Erythroblast (primary cell): ENCODE measurements around the gene CDKN1B.
"Not testable (repeated sequence)": the region's sequence is repeated elsewhere in the genome, so short reads cannot be mapped to it uniquely, and the experiment has no call there.

Experiments used
- DNase-seq, 2 experiments: peaks; one replicate each; lab custom pipeline; 2025; lab: John Stamatoyannopoulos, UW
- GATA1 ChIP-seq: IDR thresholded peaks from 2 replicates; pipeline ENCODE4 v1.6.1; 2011; ENCODE audit warnings: low read depth, mild to moderate bottlenecking, control low read depth, low read length, moderate library complexity
- POLR2A ChIP-seq: IDR thresholded peaks from 2 replicates; pipeline ENCODE4 v1.6.1; 2011; ENCODE audit warnings: mild to moderate bottlenecking, low read length

Gene CDKN1B

DNA sequence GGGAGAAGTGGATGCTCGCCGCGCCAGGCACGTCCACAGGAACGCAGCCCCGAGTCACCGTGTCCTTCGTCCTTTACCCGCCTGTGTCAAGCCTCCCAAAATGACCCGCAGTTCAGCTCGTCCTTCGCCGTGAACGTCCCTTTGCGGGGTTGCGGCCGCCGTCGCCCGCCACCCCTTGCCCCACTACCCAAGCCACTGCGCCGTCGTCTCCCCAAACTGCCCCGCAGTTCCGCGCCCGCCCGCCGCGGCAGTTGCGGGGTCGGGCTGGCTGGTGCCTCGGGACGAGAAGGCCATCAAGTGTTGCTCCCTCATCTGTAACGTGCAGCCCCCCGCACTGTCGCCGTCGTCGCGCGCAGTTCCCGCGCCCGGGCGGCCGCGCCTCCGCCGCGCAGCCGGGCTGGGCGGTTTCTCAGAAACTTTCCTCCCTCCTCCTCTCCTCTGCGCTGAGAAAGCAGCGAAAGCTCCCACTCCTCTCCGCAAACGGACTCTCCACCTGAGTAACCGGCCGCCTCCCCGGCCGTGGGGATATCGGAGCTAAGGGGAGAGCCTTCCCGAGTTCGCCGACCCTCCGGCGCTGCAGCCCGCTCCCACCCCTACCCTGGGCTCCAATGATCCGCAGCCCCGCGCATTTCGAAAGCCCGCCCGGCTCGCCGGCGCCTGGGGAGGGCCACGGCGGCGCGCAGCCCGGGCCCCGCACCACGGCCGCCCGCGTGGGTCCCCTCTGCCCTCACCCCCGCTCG, 6.7 kb downstream of the CDKN1B start:
- DNase-seq, result peak; percentile 69 to 82
- TF ChIP-seq GATA1 (no peak), POLR2A (peak; percentile 57)

DNA sequence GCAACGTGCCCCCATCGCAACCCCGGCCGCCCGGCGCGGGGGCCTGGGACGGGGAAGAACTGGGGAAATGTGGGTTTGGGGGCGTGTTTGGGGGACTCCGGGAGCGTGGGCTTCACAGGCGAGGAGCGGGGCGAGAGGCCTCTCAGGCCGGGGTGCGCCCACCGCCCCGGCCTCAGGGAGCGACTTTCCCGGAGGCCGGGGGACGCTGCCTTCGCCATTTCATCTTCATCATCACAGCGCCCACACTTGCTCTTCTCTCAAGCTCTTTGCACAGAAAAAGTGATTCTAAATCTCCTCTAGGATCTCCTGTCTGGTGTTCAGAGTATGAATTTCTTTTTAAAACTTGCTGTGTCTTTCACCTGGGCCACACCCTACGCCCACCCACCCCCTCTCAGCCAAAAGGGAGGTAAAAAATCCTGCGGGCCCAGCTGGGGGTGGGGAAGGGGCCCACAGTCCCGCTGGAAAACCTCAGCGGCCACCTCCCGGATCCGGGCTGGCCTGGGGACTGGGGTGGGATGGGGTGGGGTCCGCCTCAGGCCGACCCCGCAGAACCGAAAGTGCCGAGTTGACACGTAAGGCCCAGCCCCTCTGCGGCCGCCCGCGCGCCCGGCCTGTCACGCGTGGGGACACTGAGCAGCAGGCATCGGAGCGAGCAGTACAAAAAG, 7.4 kb downstream of the CDKN1B start:
- peak; percentile 47 to 72 for DNase-seq
- TF ChIP-seq GATA1, result no peak
- TF ChIP-seq POLR2A, result no peak

DNA sequence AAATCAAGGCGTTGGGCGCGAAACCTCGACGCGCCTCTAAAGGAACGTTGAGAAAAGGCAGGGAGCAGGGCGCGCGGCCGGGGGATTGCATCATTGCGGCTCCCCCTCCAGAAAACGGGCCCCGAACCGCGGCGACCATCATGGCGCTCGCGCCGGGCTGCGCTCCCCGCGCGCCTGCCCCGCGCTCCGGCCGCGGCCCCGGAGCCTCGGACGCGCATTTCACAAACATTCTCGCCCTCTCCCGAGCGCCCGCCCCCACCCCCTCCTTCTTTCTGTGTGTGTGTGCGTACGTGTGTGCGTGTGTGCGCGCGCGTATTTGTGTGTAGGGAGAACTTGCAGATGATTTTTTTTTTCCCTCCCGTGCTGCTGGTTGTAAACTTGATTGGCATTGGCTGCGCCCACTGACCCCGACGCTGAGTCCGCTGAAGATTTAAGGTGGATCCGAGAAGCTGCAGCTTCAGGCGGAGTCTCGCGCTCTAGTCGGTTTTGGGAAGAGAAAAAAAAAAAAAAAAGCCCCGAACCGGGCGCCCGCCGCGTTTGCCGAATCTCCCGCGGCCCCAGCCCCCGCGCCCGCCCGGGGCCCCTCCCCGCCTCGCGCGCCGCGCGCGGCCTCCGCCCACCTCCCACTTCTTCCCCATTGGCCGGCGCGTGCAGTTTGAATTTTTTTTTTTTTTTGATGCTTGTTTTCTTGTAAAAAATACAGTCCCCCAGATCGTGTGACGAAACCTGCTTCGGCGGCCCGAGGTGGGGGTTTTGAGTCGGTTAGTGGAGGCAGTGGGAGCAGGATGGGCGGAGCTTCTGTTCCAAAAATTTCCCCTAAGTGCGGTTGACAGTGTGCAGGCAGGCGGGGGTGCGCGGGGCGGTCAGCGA, 8.2 kb downstream of the CDKN1B start:
- TF ChIP-seq POLR2A, result peak; percentile 54
- no peak for TF ChIP-seq GATA1

DNA sequence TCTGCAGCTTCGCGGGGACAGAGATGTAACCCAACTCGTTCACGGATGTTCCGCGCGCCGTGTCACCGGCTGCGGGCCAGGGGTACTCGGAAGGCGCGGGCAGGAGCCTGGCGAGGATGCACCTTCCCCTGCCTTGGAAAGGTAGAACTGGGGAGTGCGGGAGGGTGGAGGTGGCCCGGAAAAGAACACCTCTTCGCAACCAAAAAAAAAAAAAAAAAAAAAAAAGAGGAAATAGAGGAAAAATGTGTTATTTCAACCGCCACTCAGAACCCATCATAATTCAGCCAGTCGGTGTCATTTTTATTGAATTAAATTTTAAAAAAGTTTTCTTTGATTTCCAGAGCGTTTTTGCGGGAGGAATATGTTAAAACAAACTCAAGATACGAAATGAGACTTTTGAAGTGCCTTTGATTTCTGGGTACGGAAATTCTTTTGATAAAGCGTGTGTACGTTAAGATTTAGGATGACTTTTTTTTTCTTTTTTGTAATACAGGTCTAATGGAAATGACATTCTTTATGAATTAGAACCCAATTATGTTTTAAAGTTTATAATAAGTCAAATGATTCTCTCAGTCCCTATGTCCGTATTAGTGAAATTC, 8.9 kb downstream of the CDKN1B start:
- TF ChIP-seq POLR2A, result peak; percentile 75
- no peak for TF ChIP-seq GATA1
- DNase-seq, result no peak

More for the DNA sequence above, 8.2 kb downstream of the CDKN1B start:
- DNase-seq, result peak; percentile 98

DNA sequence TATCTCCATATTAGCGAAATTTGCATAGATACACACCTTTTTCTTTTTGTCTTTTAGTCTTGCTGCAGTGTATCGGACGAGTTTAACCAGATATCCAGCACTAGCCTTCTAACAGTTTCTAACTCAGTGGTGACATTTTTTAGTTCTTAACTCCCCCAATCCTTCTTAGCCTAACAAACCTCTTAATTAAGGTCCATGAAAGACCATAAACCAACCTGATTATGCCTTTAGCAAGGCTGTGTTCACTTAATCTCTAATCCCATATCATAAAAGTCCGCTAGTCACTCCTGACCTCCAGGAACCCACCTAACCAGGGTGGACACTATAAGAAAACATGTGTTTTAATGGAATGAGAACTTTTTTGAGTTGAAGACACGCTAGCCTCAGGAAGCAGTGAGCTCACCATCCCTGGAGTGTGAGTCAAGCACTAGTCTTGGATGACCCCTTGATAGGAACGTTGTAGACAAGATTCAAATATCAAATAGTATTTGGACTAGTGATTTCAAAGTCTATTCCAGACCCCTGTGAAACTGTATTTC, 9.5 kb downstream of the CDKN1B start:
- peak; percentile 59 to 73 for DNase-seq
- TF ChIP-seq POLR2A (peak; percentile 63), GATA1 (no peak)

DNA sequence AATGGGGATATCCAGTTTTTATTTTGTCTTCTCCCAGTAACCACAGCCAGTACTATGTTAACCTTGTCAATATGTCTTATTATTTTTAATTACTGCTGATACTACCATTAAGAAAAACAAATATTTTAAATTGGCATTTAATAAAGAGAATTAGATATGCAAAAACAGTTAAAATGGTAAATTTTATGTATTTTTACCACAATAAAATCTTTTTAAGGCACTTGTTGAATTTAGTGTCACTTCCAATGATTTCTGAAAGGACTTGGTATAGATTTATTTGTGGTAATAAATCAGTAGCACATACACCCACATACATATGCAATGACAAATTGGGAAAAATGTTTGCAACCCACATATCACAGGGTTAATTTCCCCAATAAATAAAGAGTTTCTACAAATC, 14.0 kb downstream of the CDKN1B start:
- DNase-seq, result no peak
- no peak for TF ChIP-seq POLR2A
- TF ChIP-seq GATA1, result no peak

DNA sequence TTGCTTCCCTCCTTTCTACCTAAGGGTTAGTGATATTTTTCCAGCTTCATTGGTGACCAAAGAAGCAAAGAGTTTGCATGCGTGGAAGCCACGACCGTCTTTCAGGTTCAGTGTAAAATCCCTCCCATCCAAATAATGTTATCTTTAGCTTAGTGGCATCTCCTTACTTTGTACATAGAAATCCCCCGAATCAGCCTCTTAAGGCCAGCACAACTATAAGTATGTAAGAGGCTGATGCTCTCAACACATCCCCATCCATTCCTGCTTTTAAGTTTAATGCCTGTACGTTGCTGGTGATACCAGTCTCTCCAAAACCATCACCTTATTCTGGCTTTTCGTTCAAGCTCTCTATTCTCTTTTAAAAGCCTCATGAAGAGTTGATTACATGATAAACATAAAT, 14.6 kb downstream of the CDKN1B start:
- DNase-seq, result no peak
- TF ChIP-seq POLR2A (no peak), GATA1 (no peak)

DNA sequence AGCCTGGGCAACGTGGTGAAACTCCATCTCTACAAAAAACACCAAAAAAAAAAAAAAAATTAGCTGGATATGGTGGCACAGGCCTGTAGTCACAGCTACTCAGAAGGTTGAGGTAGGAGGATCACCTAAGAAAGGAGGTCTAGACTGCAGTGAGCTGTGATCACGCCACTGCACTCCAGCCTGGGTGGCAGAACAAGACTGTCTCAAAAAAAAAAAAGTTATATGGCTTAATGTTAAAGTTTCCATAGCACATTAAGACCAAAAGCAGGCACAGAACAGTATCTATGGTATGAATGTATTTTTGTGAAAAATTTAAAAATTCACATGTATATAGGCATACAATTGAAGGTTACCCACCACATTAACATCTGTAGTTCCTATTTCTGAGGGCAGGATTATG, 15.9 kb downstream of the CDKN1B start:
- no peak for DNase-seq
- TF ChIP-seq POLR2A, result no peak
- no peak for TF ChIP-seq GATA1

DNA sequence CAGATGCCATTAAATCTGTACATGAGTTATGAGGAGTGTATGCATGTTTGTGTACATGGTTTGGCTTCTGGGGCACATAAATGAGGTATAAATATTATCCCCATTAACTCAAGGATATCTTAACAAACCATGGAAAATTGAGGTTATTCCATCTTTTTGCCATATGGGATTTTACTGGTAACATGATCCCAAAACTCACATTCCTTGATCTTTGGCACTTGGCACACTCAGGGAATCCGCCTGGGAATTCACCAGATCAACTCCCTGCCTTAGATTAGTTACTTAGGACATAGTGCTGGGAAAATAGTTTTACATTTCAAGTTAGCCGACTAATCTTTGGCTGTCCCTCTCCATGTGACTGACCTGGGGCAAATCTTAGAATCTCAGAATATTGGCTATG, 16.9 kb downstream of the CDKN1B start:
- DNase-seq, result no peak
- TF ChIP-seq GATA1 (no peak), POLR2A (no peak)

DNA sequence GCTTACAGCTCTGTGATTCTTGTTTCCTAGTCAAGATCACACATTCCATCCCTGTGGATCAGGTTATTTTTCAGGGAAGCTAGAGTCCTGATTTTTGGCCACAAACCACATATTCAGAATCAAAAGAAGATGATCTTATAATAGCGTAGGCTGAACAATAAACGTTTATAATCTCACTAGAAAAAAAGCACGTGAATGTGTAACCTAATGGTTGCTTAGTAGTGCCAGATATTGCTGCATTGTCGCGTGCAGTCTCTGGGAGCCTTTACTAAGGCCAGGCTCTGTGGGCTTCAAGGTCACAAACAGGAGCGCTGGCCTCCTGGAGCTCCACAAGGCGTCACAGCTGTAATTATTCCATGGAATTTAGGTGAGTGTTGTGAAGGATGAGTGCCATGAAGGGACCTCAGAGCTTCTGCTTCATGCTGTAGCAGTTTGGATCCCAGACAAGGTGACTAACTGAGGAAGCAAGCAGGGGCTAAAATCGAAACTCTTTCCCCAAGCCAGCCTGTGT, 17.4 kb downstream of the CDKN1B start:
- no peak for DNase-seq
- TF ChIP-seq POLR2A (no peak), GATA1 (no peak)

DNA sequence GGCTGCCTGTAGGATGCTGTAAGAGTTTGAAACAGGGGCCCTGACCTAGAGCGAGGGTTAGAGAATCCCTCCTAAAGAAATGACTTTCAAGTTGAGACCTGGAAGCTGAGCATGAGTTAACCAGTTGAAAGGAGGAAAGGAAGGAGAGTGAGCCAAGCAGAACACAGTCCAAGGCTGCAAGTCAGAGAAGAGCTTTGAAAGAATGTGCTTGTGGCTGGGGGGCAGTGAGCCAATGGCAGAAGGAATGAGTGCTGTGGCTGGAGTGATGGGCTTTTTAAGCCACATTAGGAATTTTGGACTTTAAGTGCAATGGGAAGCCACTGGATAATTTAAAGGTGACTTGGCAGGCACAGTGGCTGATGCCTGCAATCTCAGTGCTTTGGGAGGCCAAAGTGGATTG, 18.1 kb downstream of the CDKN1B start:
- no peak for DNase-seq
- TF ChIP-seq GATA1 (no peak), POLR2A (no peak)

DNA sequence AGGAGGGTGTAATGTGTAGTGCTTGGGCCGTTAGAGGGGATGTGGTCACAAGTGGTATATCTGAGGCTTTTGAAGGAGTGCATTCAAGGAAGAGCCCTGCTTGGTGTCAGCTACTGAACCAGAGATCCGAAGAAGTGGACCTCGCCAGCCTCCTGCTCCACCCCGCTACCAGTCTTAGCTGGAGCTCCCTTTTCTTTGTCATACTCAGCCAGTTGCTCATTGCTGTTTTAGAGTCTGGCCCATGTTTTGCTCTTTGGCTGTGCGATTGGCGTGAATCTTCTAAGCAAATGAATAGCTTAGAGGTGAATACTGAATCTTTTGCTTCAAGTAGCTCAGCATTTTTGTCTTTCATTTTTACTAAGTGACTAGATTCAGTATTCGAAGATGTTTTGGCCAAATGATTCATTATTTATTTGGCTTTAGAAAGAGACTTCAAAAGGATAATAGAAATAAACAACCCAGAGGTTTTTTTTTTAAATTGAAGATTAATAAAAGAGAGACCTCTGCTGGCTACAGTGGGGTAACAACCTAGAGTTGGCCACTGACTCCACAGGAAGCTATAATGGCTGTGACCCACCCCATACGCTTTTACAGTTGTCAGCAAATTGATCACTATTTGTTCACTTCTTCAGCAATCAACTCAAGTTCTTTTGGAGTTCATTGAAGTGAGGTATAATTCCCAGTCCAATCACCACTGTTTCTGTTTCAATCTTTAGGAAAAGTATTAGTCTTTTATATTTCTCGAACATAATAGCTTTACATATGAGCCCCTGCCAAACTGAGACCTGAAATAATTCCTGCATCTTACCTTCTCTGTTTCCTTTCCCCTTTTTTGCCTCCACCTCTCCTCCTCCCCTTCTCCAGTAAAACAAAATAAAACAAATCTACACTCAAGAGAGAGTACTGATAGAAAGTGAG, 19.9 kb downstream of the CDKN1B start:
- peak; percentile 62 to 73 for DNase-seq
- TF ChIP-seq GATA1, result no peak
- TF ChIP-seq POLR2A, result no peak

DNA sequence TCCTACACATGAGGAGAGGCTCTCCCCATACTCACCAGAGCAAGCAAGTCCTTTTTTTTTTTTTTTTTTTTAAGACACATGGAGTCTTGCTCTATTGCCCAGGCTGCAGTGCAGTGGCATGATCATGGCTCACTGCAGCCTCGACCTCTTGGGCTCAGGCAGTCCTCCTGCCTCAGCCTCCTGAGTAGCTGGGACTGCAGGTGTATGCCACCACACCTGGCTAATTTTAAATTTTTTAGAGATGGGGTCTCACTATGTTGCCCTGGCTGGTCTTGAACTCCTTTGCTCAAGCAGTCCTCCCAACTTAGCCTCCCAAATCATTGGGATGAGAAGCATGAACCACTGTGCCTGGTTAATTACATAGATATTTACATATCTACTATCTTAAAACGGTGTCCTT, 21.0 kb downstream of the CDKN1B start:
- DNase-seq, result not testable (repeated sequence)
